GM21786 (cell line): ENCODE data around the gene SSUH2.
"Not testable (repeated sequence)": the region's sequence is repeated elsewhere in the genome, so short reads cannot be mapped to it uniquely, and the experiment has no call there.

Source experiments
- ATAC-seq: cut with Tn5 transposase; IDR thresholded peaks from one replicate; pipeline ENCODE4 v1.9.1; 2021; ENCODE audit not compliant: unreplicated experiment

The SSUH2 gene

GRCh38 chr3:8644748-8645390, at the start of gene SSUH2:
TSS of gene SSUH2 (minus strand) at chr3:8644798. CDS start at chr3:8644758, 40 bp downstream.
- no peak for ATAC-seq

GRCh38 chr3:8691295-8691694, 46.7 kb upstream of the SSUH2 start:
- ATAC-seq, result not testable (repeated sequence)

- not testable (repeated sequence) for ATAC-seq
Measured at GRCh38 chr3:8684992-8685391, 40.4 kb upstream of the SSUH2 start.

- not testable (repeated sequence) for ATAC-seq
Measured at GRCh38 chr3:8682850-8683574, 38.4 kb upstream of the SSUH2 start.

GRCh38 chr3:8681881-8682538, 37.4 kb upstream of the SSUH2 start:
- not testable (repeated sequence) for ATAC-seq

GRCh38 chr3:8681349-8681748, 36.8 kb upstream of the SSUH2 start:
- ATAC-seq, result no peak

GRCh38 chr3:8679817-8680553, 35.4 kb upstream of the SSUH2 start:
- not testable (repeated sequence) for ATAC-seq

GRCh38 chr3:8678751-8679150, 34.2 kb upstream of the SSUH2 start:
- no peak for ATAC-seq

GRCh38 chr3:8677258-8677657, 32.7 kb upstream of the SSUH2 start:
- not testable (repeated sequence) for ATAC-seq

- ATAC-seq, result not testable (repeated sequence)
Measured at GRCh38 chr3:8675591-8675990, 31.0 kb upstream of the SSUH2 start.

- ATAC-seq, result no peak
Measured at GRCh38 chr3:8673083-8673737, 28.6 kb upstream of the SSUH2 start.

- no peak for ATAC-seq
Measured at GRCh38 chr3:8669019-8669418, 24.4 kb upstream of the SSUH2 start.

GRCh38 chr3:8668216-8668615, 23.6 kb upstream of the SSUH2 start:
- ATAC-seq, result no peak

- no peak for ATAC-seq
Measured at GRCh38 chr3:8667463-8668091, 23.0 kb upstream of the SSUH2 start.

- ATAC-seq, result peak; percentile 62
Measured at GRCh38 chr3:8665407-8665896, 20.9 kb upstream of the SSUH2 start.

GRCh38 chr3:8663177-8664061, 18.8 kb upstream of the SSUH2 start:
- ATAC-seq, result no peak

- no peak for ATAC-seq
Measured at GRCh38 chr3:8662594-8662993, 18.0 kb upstream of the SSUH2 start.

- no peak for ATAC-seq
Measured at GRCh38 chr3:8660175-8661118, 15.8 kb upstream of the SSUH2 start.
